Esophagus squamous epithelium (tissue), 4 donors: ENCODE measurements around the gene WDR70.

ENCODE experiments used
- CTCF ChIP-seq, 6 experiments: fragments of 450-650 bp in 4 of 6; fragments of 200-600 bp in 2 of 6; sonication (generic) in 2 of 6; IDR thresholded peaks; one replicate each; pipeline ENCODE4 v1.5.1; 2016 to 2019; ENCODE audit warnings: antibody characterized with exemption in 6 of 6, mild to moderate bottlenecking in 4 of 6, moderate library complexity in 4 of 6
- POLR2A ChIP-seq, 4 donors: fragments of 450-650 bp; IDR thresholded peaks; one replicate each; pipeline ENCODE4 v1.6.1; 2017; ENCODE audit warnings: antibody characterized with exemption in 4 of 4, mild to moderate bottlenecking in 4 of 4, moderate library complexity in 3 of 4

GRCh38 chr5:37492778-37493555 is 113.8 kb downstream of the WDR70 start:
- no peak for TF ChIP-seq CTCF (IDR thresholded peaks at IDR 0.05)
- no peak for TF ChIP-seq POLR2A (IDR thresholded peaks at IDR 0.05)
